SK-N-MC (cell line): Measurements from ENCODE around the gene LYPD3.

Experiments
- DNase-seq: peaks from one replicate; pipeline ENCODE4 v3.0.0-alpha.2; 2011; ENCODE audit warnings: low read depth, low spot score
- H3K27ac ChIP-seq: fragments of 200-600 bp; sonication (generic); 2 replicates; pipeline ENCODE4 v1.5.1; 2016; ENCODE audit warnings: mixed run types
- H3K36me3 ChIP-seq: fragments of 200-600 bp; sonication (generic); 2 replicates; pipeline ENCODE4 v1.6.1; 2017; ENCODE audit warnings: antibody characterized with exemption, low read length, mixed read lengths; ENCODE audit not compliant: insufficient read depth
- H3K4me3 ChIP-seq: fragments of 200-600 bp; sonication (generic); 2 replicates; pipeline ENCODE4 v1.5.1; 2016
- H3K9ac ChIP-seq: fragments of 200-600 bp; sonication (generic); 2 replicates; pipeline ENCODE4 v1.8.0; 2017; ENCODE audit warnings: mixed run types, mixed read lengths; ENCODE audit not compliant: insufficient read length
- H3K9me3 ChIP-seq: fragments of 200-600 bp; sonication (generic); 2 replicates; pipeline ENCODE4 v1.6.1; 2017; ENCODE audit warnings: low read depth, mild to moderate bottlenecking, antibody characterized with exemption, low read length, moderate library complexity, mixed read lengths
- EZH2 ChIP-seq: fragments of 200-600 bp; sonication (generic); IDR thresholded peaks from one replicate; pipeline ENCODE4 v1.6.1; 2017; ENCODE audit warnings: antibody characterized with exemption
- FOXP2 ChIP-seq: optimal IDR thresholded peaks from 2 replicates; pipeline ENCODE3; 2011; ENCODE audit warnings: mild to moderate bottlenecking, moderate library complexity; ENCODE audit not compliant: insufficient read depth; ENCODE audit errors: extremely low read length, control extremely low read depth
- POLR2AphosphoS5 ChIP-seq: IDR thresholded peaks from 2 replicates; pipeline ENCODE4 v1.6.1; 2012; ENCODE audit warnings: mild to moderate bottlenecking, low read depth, low read length, borderline replicate concordance

The LYPD3 gene

DNA sequence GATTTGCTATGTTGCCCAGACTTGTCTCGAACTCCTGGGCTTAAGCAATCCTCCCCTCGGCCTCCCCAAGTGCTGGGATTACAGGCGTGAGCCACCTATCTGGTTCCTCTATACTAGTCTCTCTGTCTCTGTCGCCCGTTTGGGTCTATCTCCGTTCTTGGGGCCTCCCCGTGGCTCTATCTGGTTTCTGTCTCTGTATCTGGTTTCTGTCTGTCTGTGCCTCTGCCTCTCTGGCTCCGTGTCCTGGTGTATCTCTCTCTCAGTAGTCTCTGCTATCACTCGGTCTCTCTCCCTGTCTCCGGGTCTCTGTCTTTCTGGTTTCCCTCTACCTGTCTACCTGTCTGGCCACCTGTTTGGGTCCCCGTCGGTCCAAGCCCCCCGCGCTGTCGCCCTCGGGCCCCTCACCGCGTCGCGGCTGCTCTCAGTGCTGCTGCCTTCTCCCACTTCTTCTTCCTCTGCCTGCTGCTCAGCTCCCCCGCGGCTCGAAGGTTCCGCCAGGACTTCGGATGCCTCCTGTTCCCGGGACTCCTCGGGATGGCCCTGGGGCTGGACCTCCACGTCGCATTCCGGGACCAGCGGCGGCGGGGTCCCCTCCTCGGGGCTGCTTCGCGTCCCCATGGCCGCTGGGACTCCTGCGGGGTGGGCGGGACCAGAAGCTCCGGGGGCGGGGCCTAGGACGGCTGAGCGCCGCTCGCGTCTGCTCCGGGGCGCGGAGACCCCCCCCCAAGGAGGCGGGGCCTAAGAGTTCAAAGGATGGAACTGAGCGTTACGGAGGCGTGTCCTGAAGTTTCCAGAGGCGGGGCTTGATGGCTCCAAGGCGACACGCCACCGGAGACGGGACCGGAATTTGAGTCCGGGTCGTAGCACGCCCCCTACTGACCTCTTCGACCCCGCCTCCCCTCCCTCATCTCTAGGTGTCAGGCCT is 38.4 kb upstream of the LYPD3 start:
- Histone ChIP-seq H3K9me3 (no peaks in the 10 kb centered on the region), H3K9ac (peak overlapping the region; percentile 77), H3K36me3 (no peaks in the 10 kb centered on the region), H3K27ac (no peak overlapping the region), H3K4me3 (peak overlapping the region; percentile 93)
- TF ChIP-seq EZH2 = no peak
- TF ChIP-seq FOXP2 = no peak
- peak; percentile 66; the same call in 1 of the 2 replicates for TF ChIP-seq POLR2AphosphoS5
- DNase-seq = peak; percentile 48

DNA sequence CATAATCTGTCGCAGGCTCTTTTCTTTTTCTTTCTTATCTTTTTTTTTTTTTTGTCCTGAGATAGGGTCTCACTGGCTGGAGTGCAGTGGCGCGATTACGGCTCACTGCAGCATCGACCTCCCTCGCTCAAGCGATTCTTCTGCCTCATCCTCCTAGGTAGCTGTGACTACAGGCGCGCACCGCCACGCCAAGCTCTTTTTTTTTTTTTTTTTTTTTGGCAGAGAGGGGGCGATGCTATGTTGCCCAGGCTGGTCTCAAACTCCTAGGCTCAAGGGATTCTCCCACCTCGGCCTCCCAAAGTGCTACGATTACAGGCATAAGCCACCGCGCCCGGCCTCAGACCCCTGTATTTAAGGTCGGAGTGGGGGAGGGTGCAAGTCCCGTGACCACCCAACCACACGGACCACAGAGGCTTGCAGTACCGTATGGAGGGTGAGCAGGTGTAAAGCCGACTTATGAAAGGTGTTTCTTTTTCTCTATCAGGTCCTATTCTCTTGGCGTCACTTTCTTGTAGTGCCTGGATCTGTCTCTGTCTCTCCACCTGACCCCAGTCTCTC is 37.1 kb upstream of the LYPD3 start:
- no peak for DNase-seq
- H3K9ac ChIP-seq = no peak overlapping the region
- no peaks in the 10 kb centered on the region for H3K36me3 ChIP-seq
- no peak overlapping the region for H3K4me3 ChIP-seq
- no peaks in the 10 kb centered on the region for H3K9me3 ChIP-seq
- no peak for TF ChIP-seq EZH2
- TF ChIP-seq FOXP2 = no peak
- TF ChIP-seq POLR2AphosphoS5 = no peak
- no peak overlapping the region for H3K27ac ChIP-seq

GRCh38 chr19:43501661-43502418 is 36.4 kb upstream of the LYPD3 start:
- TF ChIP-seq EZH2 = no peak
- TF ChIP-seq POLR2AphosphoS5 = no peak
- TF ChIP-seq FOXP2 = no peak
- no peak overlapping the region for H3K27ac ChIP-seq
- no peak overlapping the region for H3K4me3 ChIP-seq
- no peak for DNase-seq
- H3K36me3 ChIP-seq = no peaks in the 10 kb centered on the region
- H3K9ac ChIP-seq = no peak overlapping the region
- no peaks in the 10 kb centered on the region for H3K9me3 ChIP-seq

DNA sequence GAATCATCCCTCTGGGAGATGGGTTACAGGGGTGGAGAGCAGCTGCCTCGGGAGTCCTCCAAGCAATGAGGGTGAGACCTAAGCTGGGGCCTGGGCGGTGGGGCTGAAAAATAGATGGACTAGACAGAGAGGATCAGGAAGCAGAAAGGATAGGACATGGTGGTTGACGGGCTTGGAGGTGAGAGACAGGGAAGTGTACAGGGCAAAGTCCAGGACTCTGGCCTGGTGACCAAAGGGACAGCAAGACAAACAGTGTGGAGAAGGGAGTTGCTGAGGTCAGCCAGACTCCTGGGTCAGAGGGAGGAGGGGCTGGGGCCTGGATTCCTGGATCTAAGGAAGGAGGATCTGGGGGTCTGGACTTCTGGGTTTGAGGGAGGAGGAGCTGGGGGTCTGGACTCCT is 33.6 kb upstream of the LYPD3 start:
- H3K9ac ChIP-seq = no peak overlapping the region
- TF ChIP-seq EZH2 = no peak
- no peaks in the 10 kb centered on the region for H3K36me3 ChIP-seq
- H3K27ac ChIP-seq = no peak overlapping the region
- H3K4me3 ChIP-seq = no peak overlapping the region
- no peaks in the 10 kb centered on the region for H3K9me3 ChIP-seq
- DNase-seq = no peak

DNA sequence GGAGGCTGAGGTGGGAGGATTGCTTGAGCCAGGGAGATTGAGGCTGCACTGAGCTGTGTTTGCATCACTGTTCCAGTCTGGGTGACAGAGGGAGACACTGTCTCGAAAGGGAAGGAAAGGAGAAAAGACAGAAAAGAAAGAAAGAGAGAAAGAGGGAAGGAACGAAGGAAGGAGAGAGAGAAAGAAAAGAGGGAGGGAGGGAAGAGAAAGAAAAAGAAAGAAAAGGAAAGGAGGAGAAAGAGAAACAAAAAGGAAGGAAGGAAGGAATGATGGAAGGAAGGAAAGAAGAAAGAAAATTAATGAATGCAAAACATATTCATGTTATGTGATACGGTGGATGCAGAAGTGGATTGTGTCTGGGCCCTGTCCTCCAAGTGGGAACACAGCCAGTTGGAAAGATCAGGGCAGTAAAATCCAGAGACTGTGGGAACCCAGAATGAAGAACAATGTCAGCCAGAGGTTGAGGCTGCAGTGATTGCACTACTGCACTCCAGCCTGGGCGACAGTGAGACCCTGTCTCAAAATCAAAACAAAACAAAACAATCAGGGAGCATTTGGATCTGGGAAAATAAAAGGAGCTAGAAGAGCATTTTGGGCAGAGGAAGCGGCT is 32.9 kb upstream of the LYPD3 start:
- Histone ChIP-seq H3K4me3 (no peak overlapping the region), H3K27ac (no peak overlapping the region), H3K9ac (no peak overlapping the region), H3K9me3 (no peaks in the 10 kb centered on the region), H3K36me3 (no peaks in the 10 kb centered on the region)
- TF ChIP-seq FOXP2 (no peak), EZH2 (no peak)
- DNase-seq = no peak

DNA sequence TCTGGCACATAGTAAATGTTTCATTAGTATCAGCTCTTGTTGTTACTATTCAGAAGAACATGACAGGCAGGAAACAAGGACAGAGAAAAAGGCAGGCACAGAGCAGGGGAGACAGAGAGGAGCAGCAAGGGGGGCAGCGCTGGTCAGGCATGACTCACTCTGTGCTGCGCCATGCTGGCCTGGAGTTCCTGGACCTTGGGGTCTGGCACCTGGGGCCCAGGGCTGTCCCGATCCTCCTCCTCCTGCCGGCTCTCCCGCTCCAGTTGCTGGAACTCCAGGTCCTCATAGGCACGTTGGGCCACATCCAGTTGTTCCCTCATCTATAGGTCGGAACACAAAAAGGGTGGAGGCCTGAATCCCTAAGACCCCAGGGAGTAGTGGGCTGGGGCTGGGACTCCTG is 31.6 kb upstream of the LYPD3 start:
- Histone ChIP-seq H3K9ac (no peak overlapping the region), H3K27ac (no peak overlapping the region), H3K9me3 (no peaks in the 10 kb centered on the region), H3K4me3 (no peak overlapping the region), H3K36me3 (no peaks in the 10 kb centered on the region)
- TF ChIP-seq EZH2 (no peak), POLR2AphosphoS5 (no peak), FOXP2 (no peak)
- DNase-seq = no peak

DNA sequence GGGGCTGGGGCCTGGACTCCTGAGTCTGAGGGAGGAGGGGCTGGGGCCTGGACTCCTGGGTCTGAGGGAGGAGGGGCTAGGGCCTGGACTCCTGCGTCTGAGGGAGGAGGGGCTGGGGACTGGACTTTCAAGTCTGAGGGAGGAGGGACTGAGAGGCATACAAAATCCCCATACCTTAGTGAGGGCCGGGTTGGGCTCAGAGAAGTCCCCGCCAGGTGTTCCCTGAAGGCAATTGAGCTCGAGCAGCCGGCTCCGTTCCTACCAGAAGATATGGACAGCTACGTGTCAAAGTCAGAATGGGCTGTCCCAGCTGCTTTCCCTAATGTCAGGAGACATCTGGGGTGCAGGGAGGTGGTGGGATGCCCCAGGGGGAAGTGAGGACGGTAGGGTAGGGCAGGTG is 29.7 kb upstream of the LYPD3 start:
- DNase-seq = no peak
- no peaks in the 10 kb centered on the region for H3K9me3 ChIP-seq
- TF ChIP-seq EZH2 (no peak), POLR2AphosphoS5 (no peak), FOXP2 (no peak)

DNA sequence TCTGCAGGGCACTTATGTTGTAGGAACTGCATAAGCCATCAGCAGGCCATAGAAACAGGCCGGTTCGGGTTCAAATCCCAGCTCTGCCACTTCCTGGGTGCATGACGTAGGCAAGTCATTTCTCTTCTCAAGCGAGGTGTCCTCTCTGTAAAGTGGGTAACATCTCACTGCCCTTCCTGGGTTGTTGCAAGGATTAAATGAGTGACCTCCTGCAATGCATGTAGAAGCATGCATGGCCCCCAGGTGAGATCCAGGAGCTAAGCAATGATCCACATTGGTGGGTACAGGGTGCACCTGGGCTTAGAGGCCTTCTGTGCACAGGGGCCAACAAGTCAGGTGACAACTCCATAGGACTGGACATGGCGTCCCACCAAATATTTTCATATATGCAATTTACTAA is 25.4 kb upstream of the LYPD3 start:
- Histone ChIP-seq H3K4me3 (no peak overlapping the region), H3K36me3 (no peaks in the 10 kb centered on the region), H3K27ac (no peak overlapping the region), H3K9ac (no peak overlapping the region), H3K9me3 (no peaks in the 10 kb centered on the region)
- no peak for TF ChIP-seq POLR2AphosphoS5
- TF ChIP-seq EZH2 = no peak
- no peak for TF ChIP-seq FOXP2
- DNase-seq = no peak

More for the DNA sequence above, 29.7 kb upstream of the LYPD3 start:
- Histone ChIP-seq H3K9ac (no peak overlapping the region), H3K4me3 (no peak overlapping the region), H3K27ac (no peak overlapping the region), H3K36me3 (no peaks in the 10 kb centered on the region)
